DMS79 treated with DMSO at 0.1 percent for 48 hours (cell line): ENCODE results near the gene ESRRG.
A peak's percentile ranks its signal among the peaks of the same experiment; 100 is the strongest.

Experiments used
- DNase-seq: peaks from one replicate; lab custom pipeline; 2025; lab: John Stamatoyannopoulos, UW

The ESRRG gene

GRCh38 chr1:216627252-216627651 lies 96.0 kb downstream of the ESRRG start:
- DNase-seq: no peak

GRCh38 chr1:216626394-216627067 lies 96.7 kb downstream of the ESRRG start:
- no peak for DNase-seq

DNA sequence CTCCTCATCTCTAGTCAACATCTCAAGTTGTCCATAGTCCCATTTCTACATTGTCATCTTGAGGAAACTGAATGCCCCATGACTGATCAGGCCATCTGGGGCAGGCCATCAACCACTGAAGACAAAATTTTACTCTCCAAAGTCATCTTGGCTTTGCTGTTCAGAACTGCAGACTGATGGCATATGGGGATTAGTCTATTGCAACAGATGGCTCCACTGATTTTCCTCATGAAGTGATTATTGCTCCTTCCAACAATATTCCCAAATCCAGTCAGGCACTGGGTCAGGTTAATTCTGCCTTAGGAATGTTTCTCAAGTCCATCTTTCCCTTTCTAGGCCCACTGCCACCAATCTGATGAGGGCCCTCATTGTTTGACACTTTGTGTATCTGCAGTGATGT lies 101.7 kb downstream of the ESRRG start:
- no peak for DNase-seq

DNA sequence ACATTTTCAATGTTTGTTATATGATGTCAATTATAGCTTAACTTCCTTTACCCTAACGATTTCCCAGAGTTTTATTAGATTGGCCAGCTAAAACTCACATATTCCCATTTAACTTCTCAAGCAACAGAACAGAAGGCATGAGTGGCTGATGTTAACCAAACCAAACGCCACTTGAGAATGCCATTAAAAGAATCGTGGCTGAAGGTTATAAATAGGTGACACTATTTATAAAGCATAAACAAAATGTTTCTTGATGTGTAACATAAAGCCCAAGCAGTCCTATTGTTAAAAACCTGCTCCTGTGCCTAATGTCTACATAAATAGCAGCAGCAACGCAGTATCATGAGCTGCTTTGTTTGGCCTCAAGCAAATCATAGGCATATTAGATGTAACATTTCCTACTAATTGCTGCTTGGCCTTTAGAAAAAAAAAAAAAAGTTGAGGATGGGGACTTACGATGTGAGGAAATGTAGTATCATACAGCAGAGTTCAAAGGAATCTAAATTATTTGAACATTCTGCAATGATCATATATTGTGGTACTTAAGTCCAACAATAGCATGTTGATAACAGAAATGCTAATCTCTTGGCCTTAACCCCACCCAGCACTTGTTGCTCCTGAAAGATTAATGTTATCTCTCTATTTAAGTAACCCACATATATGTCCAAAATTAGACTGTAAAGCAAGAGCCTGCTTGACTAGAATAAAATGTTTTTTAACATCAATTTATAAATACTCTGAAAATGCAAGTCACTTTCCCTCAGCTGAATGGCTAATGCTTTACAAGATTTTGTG lies 106.0 kb downstream of the ESRRG start:
- no peak for DNase-seq

DNA sequence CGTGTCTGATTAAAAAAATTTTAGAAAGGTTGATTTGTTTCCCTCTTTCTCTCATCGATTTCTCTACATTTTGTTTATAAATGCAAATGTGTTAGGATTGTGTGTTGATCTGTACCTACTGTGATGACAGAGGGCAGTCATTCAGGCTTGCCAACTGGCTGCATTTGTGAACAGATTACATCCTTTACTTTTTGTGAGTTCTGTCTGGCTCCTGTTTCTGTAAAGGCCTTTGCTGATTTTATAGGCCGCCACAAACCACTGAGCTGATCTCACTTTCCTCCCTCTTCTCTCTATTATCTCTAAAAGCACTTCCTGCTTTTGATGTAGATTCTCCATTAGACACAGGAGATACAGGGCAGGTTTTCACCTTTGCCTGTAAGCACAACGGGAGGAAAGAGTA lies 106.8 kb downstream of the ESRRG start:
- DNase-seq: no peak

- DNase-seq: no peak
These were observed 109.0 kb downstream of the ESRRG start for GRCh38 chr1:216614011-216614934.

- no peak for DNase-seq
These were observed 110.9 kb downstream of the ESRRG start for GRCh38 chr1:216612291-216612690.

- DNase-seq: no peak
These were observed 116.0 kb downstream of the ESRRG start for GRCh38 chr1:216607067-216607697.

DNA sequence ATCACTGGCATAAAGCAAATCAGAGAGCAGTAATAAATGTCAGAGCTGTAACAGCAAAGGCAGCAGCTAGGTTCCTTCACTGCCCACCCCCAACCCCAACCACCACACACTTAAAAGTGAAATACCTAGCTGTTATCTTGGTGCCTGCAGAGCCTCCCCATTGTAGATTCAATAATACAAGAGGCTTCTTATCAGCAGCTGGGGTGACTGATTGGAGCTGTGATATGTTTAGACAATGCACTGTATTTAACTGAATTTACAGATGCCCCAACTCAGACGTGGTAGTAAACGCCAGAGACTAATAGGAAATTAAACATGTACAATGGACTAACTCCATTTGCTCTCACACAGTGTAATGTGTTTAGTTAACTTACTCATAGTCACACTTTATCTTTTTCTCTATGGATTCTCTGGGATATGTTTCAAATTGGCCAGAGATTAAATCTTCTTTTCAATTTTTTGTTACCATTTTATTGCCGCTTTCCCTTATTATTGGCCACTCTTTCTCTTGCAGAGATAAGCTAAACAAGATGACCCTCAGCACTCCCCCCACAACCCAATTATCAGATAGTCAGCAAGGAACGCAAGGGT lies 117.1 kb downstream of the ESRRG start:
- no peak for DNase-seq

GRCh38 chr1:216604771-216605170 lies 118.5 kb downstream of the ESRRG start:
- DNase-seq: no peak

DNA sequence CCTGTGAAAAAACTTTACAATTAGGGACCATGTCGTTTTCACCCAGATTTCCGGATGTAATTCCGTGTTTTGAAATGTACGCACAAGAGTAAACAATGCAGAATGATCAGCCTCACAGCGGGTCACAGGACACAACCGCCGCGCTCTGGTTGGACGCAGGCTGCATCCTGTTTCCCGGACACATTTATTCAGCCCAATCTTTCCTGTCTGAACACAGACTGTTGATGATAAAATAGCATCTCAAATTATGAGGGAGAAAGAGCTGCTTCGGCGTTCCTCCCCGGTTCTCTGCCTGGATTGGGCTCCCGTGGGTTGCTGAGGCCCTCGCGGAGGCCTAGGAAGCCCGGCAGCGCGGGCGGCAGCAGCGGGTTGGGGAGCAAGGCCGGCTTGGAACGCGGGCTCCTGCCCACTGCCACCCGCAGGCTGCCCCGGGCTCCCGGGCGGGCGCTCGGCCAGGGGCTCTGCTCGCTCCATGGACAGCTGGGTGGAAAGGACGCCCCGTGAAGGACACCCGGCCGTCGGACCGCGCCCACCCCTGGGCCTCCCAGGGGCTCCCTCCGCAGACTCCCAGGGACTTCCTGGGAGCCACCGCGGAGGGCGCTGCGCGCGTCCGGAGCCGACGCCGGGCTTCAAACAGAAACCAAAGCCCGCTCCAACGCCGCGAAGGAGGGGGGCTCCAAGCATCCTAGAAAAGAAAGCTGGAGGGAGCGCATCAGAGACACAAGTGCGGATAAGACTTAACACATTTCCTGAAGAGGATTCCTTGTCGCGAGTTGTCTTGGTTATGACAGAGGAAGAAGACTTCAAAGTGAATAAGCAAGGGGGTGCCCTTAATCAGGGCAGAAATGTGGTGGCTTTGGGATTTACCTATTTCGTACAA lies 122.3 kb downstream of the ESRRG start:
- peak; percentile 35 for DNase-seq

- no peak for DNase-seq
These were observed 123.4 kb downstream of the ESRRG start for GRCh38 chr1:216599851-216600250.

- no peak for DNase-seq
These were observed 124.8 kb downstream of the ESRRG start for GRCh38 chr1:216598448-216598847.

- DNase-seq: no peak
These were observed 126.9 kb downstream of the ESRRG start for GRCh38 chr1:216596281-216596862.

DNA sequence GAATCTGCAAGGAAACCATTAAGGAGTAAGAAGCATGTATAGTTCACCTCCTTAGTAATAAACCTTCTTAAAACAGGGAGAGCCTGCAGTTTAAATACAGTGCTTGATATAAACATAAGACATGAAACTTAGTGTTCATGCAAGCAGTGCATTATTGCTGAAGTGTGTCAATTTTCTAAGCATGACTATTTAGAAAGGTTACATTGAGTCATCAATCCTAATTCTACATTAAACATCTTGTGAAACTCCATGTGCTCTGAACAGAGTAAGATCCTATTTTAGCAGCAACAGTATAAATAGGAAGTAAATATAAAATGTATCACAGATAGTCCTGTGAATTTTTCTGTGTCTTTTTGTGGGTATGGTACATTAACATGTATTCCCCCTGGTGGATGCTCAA lies 135.5 kb downstream of the ESRRG start:
- no peak for DNase-seq

DNA sequence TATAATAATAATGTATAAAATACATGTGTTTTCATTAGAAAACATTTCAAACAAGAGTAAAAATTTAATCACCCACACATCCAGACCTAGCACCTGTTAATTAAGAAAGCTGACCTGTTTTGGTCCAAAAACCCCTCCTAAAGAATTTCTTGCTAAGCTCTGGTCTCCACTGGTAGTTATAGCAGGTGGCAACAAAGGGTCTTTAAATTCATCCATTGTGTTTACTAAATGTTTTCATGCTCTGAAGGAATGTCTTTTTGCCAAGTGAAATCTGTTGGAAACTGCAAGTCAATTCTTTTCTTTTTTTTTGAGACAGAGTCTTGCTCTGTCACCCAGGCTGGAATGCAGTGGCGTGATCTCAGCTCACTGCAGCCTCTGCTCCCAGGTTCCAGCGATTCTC lies 141.1 kb downstream of the ESRRG start:
- DNase-seq: no peak

- no peak for DNase-seq
These were observed 142.6 kb downstream of the ESRRG start for GRCh38 chr1:216580538-216581057.

DNA sequence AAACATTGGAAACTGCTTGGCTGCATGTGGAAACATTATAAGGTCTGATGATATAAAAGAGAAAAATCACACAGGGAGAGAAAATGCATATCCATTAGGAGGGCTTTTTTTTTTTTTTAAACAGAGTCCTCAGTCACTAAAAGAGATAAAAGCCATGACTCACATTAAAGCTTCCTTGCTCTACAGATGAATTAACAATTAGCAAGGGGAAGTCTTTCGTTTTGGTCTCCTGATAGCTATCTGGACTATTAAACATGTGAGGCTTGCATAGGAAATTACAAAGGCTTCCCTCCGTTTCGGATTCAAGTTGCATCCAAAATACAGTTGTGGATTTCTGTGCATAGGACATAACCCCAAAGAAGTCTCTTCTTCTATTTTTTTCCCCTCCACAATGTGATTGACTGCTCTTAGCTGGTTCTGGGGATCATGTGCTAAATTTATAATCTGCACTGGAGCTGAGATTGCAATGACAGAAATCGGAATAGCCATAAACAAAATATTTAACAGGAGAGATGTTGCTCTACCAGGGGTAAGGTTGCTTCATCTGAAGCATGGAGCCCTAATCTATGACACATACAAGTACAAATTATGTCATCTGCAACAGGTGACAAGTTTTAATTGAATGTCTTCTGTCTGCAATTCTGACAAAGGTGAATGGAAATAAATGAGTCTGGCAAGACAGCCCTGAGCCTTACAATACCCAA lies 146.8 kb downstream of the ESRRG start:
- DNase-seq: no peak

- DNase-seq: no peak
These were observed 156.5 kb downstream of the ESRRG start for GRCh38 chr1:216566641-216567205.
